Epithelial cell of proximal tubule (primary cell): ENCODE measurements around the gene MYO9A. TPM values are rescaled to one million over a fixed set of nuclear protein-coding genes. Genes with fewer than 3 reads are reported as not detected.
"Not testable (repeated sequence)": the region's sequence is repeated elsewhere in the genome, so short reads cannot be mapped to it uniquely, and the experiment has no call there.

Experiments used
- DNase-seq: peaks from one replicate; pipeline ENCODE4 v3.0.0-alpha.2; 2011; ENCODE audit warnings: low read depth
- H3K4me3 ChIP-seq: 2 replicates; pipeline ENCODE4 v1.5.1; 2011; ENCODE audit warnings: low read depth, mild to moderate bottlenecking, low read length
- total RNA-seq: library from RNA; depleted of rRNA; stranded (reverse); fragments of >200 nt; gene quantifications from 2 replicates; pipeline ENCODE4 v1.2.3, GENCODE V29; 2015
- TF ChIP-seq, protein P1 (sequence below): conservative IDR thresholded peaks from 2 replicates; pipeline ENCODE4 v1.5.1; 2012; ENCODE audit warnings: low read depth, mild to moderate bottlenecking, low read length

Gene MYO9A
- total RNA-seq, 1 donor from 2014 or later: 18.1 TPM

DNA sequence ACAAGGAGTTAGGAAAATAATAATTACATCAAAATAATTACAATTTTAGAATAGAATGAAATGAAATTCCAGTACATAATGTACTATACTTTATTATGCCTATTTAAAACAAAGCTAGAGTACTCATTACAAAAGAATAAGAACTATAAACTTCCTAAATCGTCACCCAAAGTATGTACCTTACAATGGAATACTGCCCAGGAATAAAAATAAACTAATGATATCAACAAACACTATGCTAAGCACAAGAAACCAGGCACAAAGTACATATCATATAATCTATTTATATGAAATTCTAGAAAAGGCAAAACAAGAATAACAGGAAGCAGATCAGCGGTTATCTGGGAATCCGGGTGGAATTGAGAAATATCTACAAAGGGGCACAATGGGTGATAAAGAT, 84.7 kb downstream of the MYO9A start:
- DNase-seq: no peak
- H3K4me3 ChIP-seq: no peak overlapping the region
- TF ChIP-seq, protein P1, sequence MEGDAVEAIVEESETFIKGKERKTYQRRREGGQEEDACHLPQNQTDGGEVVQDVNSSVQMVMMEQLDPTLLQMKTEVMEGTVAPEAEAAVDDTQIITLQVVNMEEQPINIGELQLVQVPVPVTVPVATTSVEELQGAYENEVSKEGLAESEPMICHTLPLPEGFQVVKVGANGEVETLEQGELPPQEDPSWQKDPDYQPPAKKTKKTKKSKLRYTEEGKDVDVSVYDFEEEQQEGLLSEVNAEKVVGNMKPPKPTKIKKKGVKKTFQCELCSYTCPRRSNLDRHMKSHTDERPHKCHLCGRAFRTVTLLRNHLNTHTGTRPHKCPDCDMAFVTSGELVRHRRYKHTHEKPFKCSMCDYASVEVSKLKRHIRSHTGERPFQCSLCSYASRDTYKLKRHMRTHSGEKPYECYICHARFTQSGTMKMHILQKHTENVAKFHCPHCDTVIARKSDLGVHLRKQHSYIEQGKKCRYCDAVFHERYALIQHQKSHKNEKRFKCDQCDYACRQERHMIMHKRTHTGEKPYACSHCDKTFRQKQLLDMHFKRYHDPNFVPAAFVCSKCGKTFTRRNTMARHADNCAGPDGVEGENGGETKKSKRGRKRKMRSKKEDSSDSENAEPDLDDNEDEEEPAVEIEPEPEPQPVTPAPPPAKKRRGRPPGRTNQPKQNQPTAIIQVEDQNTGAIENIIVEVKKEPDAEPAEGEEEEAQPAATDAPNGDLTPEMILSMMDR: no peak

DNA sequence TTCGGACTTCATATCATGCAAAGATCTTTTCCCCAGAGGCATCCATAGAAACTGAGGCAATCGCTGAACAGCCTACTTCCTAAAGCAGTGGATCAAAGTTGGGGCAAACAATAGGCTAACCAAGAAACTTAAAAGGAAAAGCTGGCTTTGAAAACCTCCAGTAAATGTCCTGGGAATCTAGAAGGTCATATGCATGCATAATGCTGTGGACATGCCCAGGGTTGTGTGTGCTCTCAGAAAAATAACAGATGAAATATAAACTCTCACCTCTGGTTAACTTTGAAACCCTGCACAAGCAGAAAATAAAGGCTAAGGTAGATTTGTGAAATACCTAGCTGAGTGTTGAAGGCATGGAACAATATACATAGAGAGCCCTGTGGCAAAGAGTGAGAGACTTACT, 96.3 kb downstream of the MYO9A start:
- TF ChIP-seq, protein P1: no peak
- no peak overlapping the region for H3K4me3 ChIP-seq
- no peak for DNase-seq

DNA sequence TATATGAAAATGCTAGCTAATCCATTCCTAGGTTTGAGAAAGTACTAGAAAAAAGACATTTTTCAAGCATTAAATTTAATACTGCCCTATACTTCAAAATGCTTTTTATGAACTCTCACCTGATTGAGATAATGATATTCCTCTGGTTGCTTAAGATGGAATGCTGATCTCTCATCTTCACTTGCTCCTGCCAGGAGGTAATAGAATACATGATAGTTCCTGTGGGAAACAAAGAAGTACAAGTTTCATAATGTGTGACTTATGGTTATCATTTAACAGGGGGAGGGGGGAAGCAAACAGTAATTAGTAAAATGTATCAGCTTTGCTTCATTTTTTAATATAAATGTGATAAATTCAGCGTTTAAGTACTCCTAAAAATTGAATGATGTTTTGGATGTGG, 97.2 kb downstream of the MYO9A start:
- TF ChIP-seq, protein P1: no peak
- DNase-seq: no peak
- no peak overlapping the region for H3K4me3 ChIP-seq

DNA sequence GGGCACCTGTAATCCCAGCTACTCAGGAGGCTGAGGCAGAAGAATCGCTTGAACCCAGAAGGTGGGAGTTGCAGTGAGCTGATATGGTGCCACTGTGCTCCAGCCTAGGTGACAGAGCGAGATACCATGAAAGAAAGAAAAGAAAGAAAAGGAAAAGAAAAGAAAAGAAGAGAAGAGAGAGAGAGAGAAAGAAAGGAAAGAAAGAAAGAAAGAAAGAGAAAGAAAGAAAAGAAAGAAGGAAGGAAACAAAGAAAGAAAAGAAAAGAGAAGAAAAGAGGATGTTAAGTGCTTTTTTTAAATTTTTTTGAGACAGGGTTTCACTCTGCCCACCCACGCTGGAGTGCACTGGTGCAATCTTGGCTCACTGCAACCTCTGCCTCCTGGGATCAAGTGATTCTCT, 103.4 kb downstream of the MYO9A start:
- not testable (repeated sequence) for DNase-seq

DNA sequence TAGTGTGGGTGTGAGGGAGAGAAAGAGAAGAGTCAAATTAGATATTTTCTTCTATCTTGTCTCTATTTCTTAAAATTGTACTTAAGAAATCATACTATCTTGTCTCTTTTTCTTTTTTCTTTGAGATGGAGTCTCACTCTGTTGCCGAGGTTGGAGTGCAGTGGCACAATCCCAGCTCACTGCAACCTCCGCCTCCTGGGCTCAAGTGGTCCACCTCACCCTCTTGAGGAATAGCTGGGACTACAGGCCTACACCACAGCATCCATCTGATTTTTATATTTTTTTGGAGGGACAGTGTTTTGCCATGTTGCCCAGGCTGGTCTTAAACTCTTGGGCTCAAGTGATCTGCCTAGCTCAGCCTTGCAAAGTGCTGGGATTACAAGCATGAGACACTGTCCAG, 104.2 kb downstream of the MYO9A start:
- TF ChIP-seq, protein P1: no peak
- no peak for DNase-seq
- H3K4me3 ChIP-seq: no peak overlapping the region

More for the DNA sequence above, 103.4 kb downstream of the MYO9A start:
- H3K4me3 ChIP-seq: not testable (repeated sequence)

DNA sequence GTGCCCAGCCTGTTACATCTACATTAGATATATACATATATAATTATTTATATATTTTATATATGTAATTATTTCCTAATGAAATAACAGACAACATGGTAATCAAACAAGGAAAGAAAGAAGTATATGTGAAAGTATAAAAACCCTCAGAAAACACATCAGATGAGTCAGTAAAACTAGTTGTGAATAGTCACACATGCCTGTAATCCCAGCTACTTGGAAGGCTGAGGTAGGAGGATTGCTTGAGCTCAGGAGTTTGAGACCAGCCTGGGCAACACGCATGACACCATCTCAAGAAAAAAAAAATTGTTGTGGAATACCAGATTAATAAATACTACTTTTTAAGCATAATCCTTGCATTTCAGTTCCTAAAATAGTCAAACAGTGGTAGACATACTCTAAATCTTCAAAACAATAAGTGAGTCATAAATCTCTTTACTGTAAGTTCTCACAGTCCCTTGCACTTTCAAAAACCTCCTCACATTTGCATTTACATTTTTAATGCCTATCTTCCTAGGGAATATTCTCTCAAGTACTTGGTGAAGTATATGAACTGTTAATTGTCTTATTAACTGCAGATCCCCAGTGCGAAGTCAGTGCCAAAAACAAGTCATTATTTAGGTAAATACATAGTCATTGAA, 106.5 kb downstream of the MYO9A start:
- TF ChIP-seq, protein P1: no peak
- no peak for DNase-seq
- no peak overlapping the region for H3K4me3 ChIP-seq

DNA sequence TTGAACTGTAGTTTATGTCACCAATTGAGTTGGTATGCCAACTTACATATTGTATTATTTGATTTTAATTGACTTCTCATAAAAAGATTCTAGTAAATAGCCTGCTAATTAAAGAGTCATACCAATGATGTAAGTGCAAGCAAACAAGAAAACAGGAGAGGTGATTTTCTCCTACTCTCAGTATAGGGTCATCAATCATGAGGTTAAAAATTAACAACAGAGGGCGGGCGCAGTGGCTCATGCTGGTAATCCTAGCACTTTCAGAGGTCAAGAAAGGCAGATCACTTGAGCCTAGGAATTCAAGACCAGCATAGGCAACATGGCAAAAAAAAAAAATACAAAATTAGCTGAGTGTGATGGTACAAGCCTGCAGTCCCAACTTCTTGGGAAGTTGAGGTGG, 108.7 kb downstream of the MYO9A start:
- H3K4me3 ChIP-seq: no peak overlapping the region
- DNase-seq: peak; percentile 78
- TF ChIP-seq, protein P1: no peak
